Fibroblast of lung (primary cell): ENCODE data around the gene EFCAB6. TPM values are rescaled to one million over a fixed set of nuclear protein-coding genes. Genes with fewer than 3 reads are reported as not detected.

Source experiments
- DNase-seq, 2 donors: peaks; one replicate each; pipeline versions ENCODE4 v3.0.0 to v3.0.0-alpha.2; 2010; ENCODE audit warnings: low read depth in 2 of 2
- H2AFZ ChIP-seq: 2 replicates; pipeline ENCODE4 v1.5.1; 2012; ENCODE audit warnings: low read length, control low read depth, inconsistent platforms
- H3K27ac ChIP-seq: 2 replicates; pipeline ENCODE4 v1.5.1; 2011; ENCODE audit warnings: low read length, control low read depth; ENCODE audit not compliant: insufficient read depth
- H3K27me3 ChIP-seq: 2 replicates; pipeline ENCODE4 v1.5.1; 2011; ENCODE audit warnings: mild to moderate bottlenecking, low read length; ENCODE audit not compliant: control insufficient read depth, insufficient read depth
- H3K36me3 ChIP-seq: 2 replicates; pipeline ENCODE4 v1.5.1; 2011; ENCODE audit warnings: low read length; ENCODE audit not compliant: control insufficient read depth, insufficient read depth
- H3K4me1 ChIP-seq: 2 replicates; pipeline ENCODE4 v1.5.1; 2011; ENCODE audit warnings: low read length; ENCODE audit not compliant: control insufficient read depth, insufficient read depth; ENCODE audit errors: extremely low read depth
- H3K4me2 ChIP-seq: 2 replicates; pipeline ENCODE4 v1.5.1; 2011; ENCODE audit warnings: low read length, control low read depth; ENCODE audit not compliant: insufficient read depth; ENCODE audit errors: extremely low read depth
- H3K4me3 ChIP-seq, 4 experiments: fragments of 200-600 bp in 1 of 4; sonication (generic) in 1 of 4; replicated peaks in 1 of 4; 2 replicates each; pipeline ENCODE4 v1.5.1; 2011 to 2016; ENCODE audit warnings: low read length in 4 of 4, low read depth in 3 of 4, mild to moderate bottlenecking in 3 of 4, control low read depth in 2 of 4, inconsistent platforms in 1 of 4, mixed read lengths in 1 of 4; ENCODE audit not compliant: insufficient read depth in 1 of 4; ENCODE audit errors: control extremely low read depth in 1 of 4
- H3K79me2 ChIP-seq: 2 replicates; pipeline ENCODE4 v1.5.1; 2012; ENCODE audit warnings: mild to moderate bottlenecking, low read length, inconsistent platforms; ENCODE audit not compliant: control insufficient read depth, insufficient read depth
- H3K9ac ChIP-seq: 2 replicates; pipeline ENCODE4 v1.5.1; 2011; ENCODE audit warnings: mild to moderate bottlenecking, low read length, control low read depth; ENCODE audit not compliant: insufficient read depth
- H3K9me3 ChIP-seq: 2 replicates; pipeline ENCODE4 v1.5.1; 2012; ENCODE audit warnings: low read depth, low read length; ENCODE audit not compliant: control insufficient read depth, insufficient read depth
- H4K20me1 ChIP-seq: 2 replicates; pipeline ENCODE4 v1.5.1; 2011; ENCODE audit warnings: low read length; ENCODE audit not compliant: control insufficient read depth, insufficient read depth; ENCODE audit errors: extremely low read depth
- CTCF ChIP-seq, 2 donors: IDR thresholded peaks in 1 of 2; conservative IDR thresholded peaks in 1 of 2; 1 replicate in 1 of 2; 2 replicates in 1 of 2; pipeline ENCODE4 v1.5.1; 2011 to 2012; ENCODE audit warnings: low read length in 2 of 2, control low read depth in 1 of 2, inconsistent platforms in 1 of 2, low read depth in 1 of 2, mild to moderate bottlenecking in 1 of 2
- EZH2 ChIP-seq: IDR thresholded peaks from 2 replicates; pipeline ENCODE4 v1.5.1; 2012; ENCODE audit warnings: low read length, control low read depth, mild to moderate bottlenecking; ENCODE audit errors: missing control alignments
- polyA plus RNA-seq, 2 donors: library from polyadenylated mRNA; depleted of rRNA in 1 of 2; stranded (reverse) in 1 of 2; unstranded in 1 of 2; fragments of >200 nt; gene quantifications; 2 replicates each; pipeline ENCODE4 v1.2.1, GENCODE V29; 2011 to 2012; ENCODE audit warnings: missing spikeins in 1 of 2
- total RNA-seq: library from RNA; depleted of rRNA; stranded (reverse); fragments of >200 nt; gene quantifications from 2 replicates; pipeline ENCODE4 v1.2.1, GENCODE V29; 2014

EFCAB6 gene
- total and polyA plus RNA-seq, 2 donors (not counting 1 experiment from before 2014, with no cell fraction given), result 1.0 to 1.5 TPM

GRCh38 chr22:43823353-43823908, 11.3 kb upstream of the EFCAB6 start:
- Histone ChIP-seq H3K36me3 (no peaks in the 10 kb centered on the region), H3K79me2 (no peaks in the 10 kb centered on the region), H3K4me3 (no peak overlapping the region), H3K9me3 (no peaks in the 10 kb centered on the region), H4K20me1 (no peaks in the 10 kb centered on the region), H3K9ac (no peak overlapping the region), H3K27me3 (peaks cover 2% of the 10 kb centered on the region), H2AFZ (no peak overlapping the region), H3K27ac (no peak overlapping the region), H3K4me2 (no peak overlapping the region), H3K4me1 (peaks cover 6% of the 10 kb centered on the region)
- DNase-seq, result peak in 1 of 2 donors; percentile 17
- TF ChIP-seq EZH2 (no peak), CTCF (conservative IDR thresholded peaks at IDR 0.05 in 1 of 2, IDR thresholded peaks at IDR 0.05 in 1 of 2; ENCODE audit: low read depth in 1 of 2, low read length in 2 of 2) (no peak)

- no peaks in the 10 kb centered on the region for H3K9me3 ChIP-seq
- H3K4me1 ChIP-seq, result peaks cover 4% of the 10 kb centered on the region
- DNase-seq, result no peak
- H3K79me2 ChIP-seq, result no peaks in the 10 kb centered on the region
- no peak overlapping the region for H3K4me3 ChIP-seq
- no peak for TF ChIP-seq CTCF (conservative IDR thresholded peaks at IDR 0.05 in 1 of 2, IDR thresholded peaks at IDR 0.05 in 1 of 2; ENCODE audit: low read depth in 1 of 2, low read length in 2 of 2)
- TF ChIP-seq EZH2, result no peak
- H3K9ac ChIP-seq, result no peak overlapping the region
- no peaks in the 10 kb centered on the region for H3K36me3 ChIP-seq
- no peak overlapping the region for H2AFZ ChIP-seq
- H3K27ac ChIP-seq, result no peak overlapping the region
- peaks cover 2% of the 10 kb centered on the region for H3K27me3 ChIP-seq
- no peak overlapping the region for H3K4me2 ChIP-seq
- H4K20me1 ChIP-seq, result no peaks in the 10 kb centered on the region
These were observed 9.7 kb upstream of the EFCAB6 start for GRCh38 chr22:43821606-43822425.

GRCh38 chr22:43820651-43821305, 8.7 kb upstream of the EFCAB6 start:
- H4K20me1 ChIP-seq, result no peaks in the 10 kb centered on the region

More at GRCh38 chr22:43820651-43821305, 8.7 kb upstream of the EFCAB6 start:
- H3K4me2 ChIP-seq, result no peak overlapping the region
- peaks cover 2% of the 10 kb centered on the region for H3K27me3 ChIP-seq
- no peaks in the 10 kb centered on the region for H3K36me3 ChIP-seq
- no peak overlapping the region for H2AFZ ChIP-seq
- no peak overlapping the region for H3K27ac ChIP-seq
- no peaks in the 10 kb centered on the region for H3K9me3 ChIP-seq
- TF ChIP-seq CTCF (conservative IDR thresholded peaks at IDR 0.05 in 1 of 2, IDR thresholded peaks at IDR 0.05 in 1 of 2; ENCODE audit: low read depth in 1 of 2, low read length in 2 of 2) (no peak), EZH2 (no peak)
- no peak overlapping the region for H3K9ac ChIP-seq
- no peaks in the 10 kb centered on the region for H3K4me1 ChIP-seq
- H3K4me3 ChIP-seq, result no peak overlapping the region
- no peak for DNase-seq
- H3K79me2 ChIP-seq, result no peaks in the 10 kb centered on the region
